Right kidney (tissue), 1 donor: ENCODE data around the gene CFAP70.

Experiments
- DNase-seq: peaks from one replicate; pipeline ENCODE4 v3.0.0-alpha.2; 2016

CFAP70 gene

DNA sequence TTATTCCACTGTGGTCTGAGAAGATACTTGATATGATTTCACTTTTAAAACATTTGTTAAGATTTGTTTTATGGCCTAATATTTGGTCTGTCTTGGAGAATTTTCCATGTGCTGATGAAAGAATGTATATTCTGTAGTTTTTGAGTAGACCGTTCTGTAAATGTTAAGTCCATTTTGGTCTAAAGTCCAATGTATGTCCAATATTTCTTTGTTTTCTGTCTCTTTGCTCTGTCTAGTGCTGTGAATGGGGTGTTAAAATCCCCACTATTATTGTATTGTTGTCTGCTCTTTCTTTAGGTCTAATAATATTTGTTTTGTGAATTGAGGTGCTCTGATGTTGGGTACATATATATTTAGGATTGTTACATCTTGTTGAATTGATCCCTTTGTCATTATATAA is 142.9 kb downstream of the CFAP70 start:
- no peak for DNase-seq

- DNase-seq: no peak
These were observed 147.4 kb downstream of the CFAP70 start for GRCh38 chr10:73211106-73211811.

DNA sequence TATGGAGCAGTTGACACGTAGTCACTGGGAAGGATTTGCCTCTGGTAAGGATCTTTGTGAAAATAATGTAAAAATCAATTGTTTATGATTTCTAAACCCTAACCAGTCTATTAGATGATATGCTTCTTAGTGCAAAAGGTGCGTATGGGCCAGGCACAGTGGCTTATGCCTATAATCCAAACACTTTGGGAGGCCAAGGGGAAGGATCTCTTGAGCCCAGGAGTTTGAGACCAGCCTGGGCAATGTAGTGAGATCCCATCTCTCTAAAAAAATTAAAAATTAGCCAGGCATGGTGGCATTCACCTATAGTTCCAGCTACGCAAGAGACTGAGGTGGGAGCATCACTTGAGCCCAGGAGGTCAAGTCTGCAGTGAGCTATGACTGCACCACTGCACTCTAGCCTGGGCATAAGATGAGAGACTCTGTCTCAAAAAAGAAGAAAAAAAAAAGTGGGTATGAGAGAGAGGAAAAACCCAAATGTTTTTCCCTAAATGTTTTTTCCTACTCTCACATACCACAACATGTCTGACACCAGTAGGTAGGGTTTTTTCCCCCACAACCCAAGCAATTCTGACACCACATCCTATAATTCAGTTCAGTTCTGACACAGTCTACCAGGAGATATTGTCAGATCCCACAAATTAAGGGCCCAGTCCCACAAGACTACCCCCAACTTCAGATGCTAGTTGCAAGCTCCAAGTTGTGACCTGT is 148.1 kb downstream of the CFAP70 start:
- no peak for DNase-seq

DNA sequence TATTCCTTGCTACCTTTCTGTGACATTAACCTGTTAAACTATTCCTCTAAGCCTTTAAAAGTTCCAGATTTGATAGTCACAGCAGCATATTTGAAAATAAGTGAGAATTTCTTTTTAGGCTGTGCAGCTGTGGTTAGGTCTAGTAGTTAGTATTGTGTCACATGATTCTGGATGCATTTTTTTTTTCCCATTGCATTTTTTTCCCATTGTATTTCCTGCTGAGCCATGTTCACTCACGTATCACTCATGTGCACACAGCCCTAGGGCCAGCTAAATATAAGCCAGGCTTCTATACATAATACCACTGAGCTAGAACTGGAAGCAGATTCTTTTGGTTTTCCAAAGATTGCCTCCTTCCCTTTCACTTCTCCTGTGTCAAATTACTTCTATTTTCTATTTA is 149.0 kb downstream of the CFAP70 start:
- no peak for DNase-seq

DNA sequence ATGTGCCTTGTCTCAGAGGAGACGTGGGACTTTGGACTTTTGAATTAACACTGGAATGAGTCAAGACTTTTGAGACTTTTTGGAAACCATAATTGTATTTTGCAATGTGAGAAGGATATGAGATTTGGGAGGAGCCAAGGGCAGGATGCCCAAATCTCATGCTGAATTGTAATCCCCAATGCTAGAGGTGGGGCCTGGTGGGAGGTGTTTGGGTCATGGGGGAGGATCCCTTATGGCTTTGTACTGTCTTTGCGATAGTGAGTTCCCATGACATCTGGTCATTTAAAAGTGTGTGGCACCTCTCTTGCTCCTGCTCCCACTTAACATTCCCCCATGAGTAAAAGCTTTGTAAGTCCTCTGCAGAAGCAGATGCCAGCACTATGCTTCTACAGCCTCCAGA is 150.8 kb downstream of the CFAP70 start:
- DNase-seq: no peak

GRCh38 chr10:73206385-73206784 is 152.3 kb downstream of the CFAP70 start:
- no peak for DNase-seq

DNA sequence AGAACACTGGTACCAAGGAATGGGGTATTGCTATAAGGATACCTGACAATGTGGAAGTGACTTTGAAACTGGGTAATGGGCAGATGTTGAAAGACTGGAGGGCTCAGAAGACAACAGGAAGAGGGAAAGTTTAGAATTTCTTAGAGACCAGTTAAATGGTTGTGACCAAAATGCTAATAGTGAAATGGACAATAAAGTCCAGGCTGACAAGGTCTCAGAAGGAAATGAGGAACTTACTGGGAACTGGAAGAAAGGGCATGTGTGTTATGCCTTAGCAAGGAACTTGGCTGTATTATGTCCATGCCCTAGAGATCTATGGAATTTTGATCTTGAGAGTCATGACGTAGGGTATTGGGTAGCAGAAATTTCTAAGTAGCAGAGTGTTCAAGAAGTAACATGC is 152.8 kb downstream of the CFAP70 start:
- no peak for DNase-seq

GRCh38 chr10:73205081-73205480 is 153.6 kb downstream of the CFAP70 start:
- no peak for DNase-seq
